ENCODE results near the gene KIAA1549. TPM values are rescaled to one million over a fixed set of nuclear protein-coding genes. Genes with fewer than 3 reads are reported as not detected.

Gene KIAA1549
- total RNA-seq, 4 donors from 2014 or later: 1.6 to 5.0 (median 3.3) TPM

DNA sequence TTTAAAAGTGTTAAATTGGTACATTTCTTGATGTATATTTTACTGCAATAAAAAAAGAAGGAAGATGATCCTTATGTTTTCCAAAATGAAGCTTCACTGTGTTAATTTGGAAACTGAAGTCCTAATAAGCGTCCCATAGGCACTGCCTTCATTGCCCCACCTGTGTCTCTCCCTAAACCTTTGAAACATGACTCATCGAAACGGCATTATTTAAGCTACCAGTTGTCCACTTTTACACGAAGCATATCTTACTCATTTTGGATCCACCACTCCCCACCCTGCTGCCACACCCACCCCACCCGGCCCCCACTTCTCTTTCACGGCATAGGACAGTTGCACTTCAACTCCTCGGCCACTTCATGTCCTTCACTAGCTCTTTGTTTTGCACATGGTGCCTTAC, 85.5 kb downstream of the KIAA1549 start:
- Histone ChIP-seq H3K36me3 (no peaks in the 10 kb centered on the region), H3K27me3 (no peaks in the 10 kb centered on the region), H3K9me3 (no peaks in the 10 kb centered on the region), H3K4me1 (no peaks in the 10 kb centered on the region), H3K4me3 (no peak overlapping the region), H3K27ac (no peak overlapping the region)
- DNase-seq: no peak
- no peak for TF ChIP-seq POLR2A (IDR thresholded peaks at IDR 0.05)
- TF ChIP-seq, protein P1, sequence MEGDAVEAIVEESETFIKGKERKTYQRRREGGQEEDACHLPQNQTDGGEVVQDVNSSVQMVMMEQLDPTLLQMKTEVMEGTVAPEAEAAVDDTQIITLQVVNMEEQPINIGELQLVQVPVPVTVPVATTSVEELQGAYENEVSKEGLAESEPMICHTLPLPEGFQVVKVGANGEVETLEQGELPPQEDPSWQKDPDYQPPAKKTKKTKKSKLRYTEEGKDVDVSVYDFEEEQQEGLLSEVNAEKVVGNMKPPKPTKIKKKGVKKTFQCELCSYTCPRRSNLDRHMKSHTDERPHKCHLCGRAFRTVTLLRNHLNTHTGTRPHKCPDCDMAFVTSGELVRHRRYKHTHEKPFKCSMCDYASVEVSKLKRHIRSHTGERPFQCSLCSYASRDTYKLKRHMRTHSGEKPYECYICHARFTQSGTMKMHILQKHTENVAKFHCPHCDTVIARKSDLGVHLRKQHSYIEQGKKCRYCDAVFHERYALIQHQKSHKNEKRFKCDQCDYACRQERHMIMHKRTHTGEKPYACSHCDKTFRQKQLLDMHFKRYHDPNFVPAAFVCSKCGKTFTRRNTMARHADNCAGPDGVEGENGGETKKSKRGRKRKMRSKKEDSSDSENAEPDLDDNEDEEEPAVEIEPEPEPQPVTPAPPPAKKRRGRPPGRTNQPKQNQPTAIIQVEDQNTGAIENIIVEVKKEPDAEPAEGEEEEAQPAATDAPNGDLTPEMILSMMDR (IDR thresholded peaks at IDR 0.05): no peak

DNA sequence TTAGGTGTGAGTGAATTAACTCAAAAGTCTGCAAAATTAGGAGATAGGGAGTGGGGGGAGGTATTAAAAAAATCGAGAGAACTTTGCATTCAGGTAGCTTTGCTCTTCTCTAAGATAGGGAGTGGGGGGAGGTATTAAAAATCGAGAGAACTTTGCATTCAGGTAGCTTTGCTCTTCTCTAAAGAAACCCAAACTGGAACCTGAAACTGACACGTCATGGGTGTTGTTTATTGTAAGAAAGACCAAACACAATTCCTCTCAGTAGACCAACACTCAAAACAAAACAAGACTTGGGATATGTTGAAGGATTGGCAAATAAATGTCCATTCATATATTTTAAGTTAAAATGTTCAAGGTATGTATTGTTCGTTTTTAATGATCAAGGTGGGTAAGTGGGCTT, 87.9 kb downstream of the KIAA1549 start:
- Histone ChIP-seq H3K27ac (no peak overlapping the region), H3K4me3 (no peak overlapping the region), H3K27me3 (no peaks in the 10 kb centered on the region), H3K9me3 (no peaks in the 10 kb centered on the region), H3K36me3 (no peaks in the 10 kb centered on the region), H3K4me1 (no peaks in the 10 kb centered on the region)
- TF ChIP-seq, protein P1 (IDR thresholded peaks at IDR 0.05): no peak
- TF ChIP-seq POLR2A (IDR thresholded peaks at IDR 0.05): no peak
- DNase-seq: no peak

DNA sequence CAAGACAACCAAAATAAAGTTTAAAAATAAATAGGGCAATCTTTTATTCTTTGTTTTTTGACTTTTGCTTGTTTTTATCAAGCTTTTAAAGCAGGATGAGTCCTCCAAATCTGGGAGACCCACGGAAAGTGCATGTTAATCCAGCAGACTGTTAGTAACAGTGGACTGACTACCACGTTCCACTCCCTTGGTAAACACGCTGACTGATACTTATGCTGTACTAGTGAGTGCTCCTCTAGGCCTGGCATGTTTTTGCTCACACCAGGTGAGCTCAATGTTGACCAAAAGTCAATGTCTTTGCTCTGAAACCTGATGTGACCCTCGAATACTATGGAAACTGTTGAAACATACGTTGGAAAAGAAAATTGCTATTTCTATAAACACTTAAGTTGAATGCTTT, 88.4 kb downstream of the KIAA1549 start:
- Histone ChIP-seq H3K27me3 (no peaks in the 10 kb centered on the region), H3K9me3 (no peaks in the 10 kb centered on the region), H3K36me3 (no peaks in the 10 kb centered on the region), H3K4me1 (no peaks in the 10 kb centered on the region), H3K27ac (no peak overlapping the region), H3K4me3 (no peak overlapping the region)
- TF ChIP-seq, protein P1 (IDR thresholded peaks at IDR 0.05): no peak
- TF ChIP-seq POLR2A (IDR thresholded peaks at IDR 0.05): no peak
- no peak for DNase-seq

DNA sequence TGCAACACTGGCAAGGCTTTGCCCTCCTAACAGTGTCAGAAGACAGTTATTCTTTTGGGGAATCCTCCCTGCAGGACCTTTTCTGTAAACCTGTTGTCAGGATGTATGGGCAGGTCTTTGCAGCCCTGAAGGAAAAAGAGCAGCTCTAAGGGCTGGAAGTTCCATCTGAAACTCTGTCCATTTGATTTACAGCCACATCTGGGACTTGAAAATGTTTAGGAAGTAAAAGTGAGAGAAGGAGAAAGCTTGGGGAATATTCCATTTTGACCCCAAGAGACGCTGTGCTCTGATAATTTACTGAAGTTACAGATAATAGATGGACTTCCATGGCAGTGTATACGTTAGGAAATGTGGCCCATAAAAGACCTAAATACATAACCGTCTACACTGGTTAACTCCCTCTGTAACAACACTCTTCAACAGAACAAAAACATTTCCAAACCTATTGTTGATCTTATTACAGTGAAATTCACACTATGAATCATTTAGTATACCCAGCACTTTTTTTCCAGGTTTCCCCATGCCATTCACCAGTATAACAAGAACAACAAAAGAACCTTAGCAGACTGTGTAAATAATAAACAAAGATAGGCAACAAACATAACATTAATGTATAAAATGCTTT, 89.1 kb downstream of the KIAA1549 start:
- Histone ChIP-seq H3K27me3 (no peaks in the 10 kb centered on the region), H3K9me3 (no peaks in the 10 kb centered on the region), H3K27ac (no peak overlapping the region), H3K36me3 (no peaks in the 10 kb centered on the region), H3K4me3 (no peak overlapping the region), H3K4me1 (no peaks in the 10 kb centered on the region)
- DNase-seq: no peak
- TF ChIP-seq, protein P1 (IDR thresholded peaks at IDR 0.05): no peak
- TF ChIP-seq POLR2A (IDR thresholded peaks at IDR 0.05): no peak

DNA sequence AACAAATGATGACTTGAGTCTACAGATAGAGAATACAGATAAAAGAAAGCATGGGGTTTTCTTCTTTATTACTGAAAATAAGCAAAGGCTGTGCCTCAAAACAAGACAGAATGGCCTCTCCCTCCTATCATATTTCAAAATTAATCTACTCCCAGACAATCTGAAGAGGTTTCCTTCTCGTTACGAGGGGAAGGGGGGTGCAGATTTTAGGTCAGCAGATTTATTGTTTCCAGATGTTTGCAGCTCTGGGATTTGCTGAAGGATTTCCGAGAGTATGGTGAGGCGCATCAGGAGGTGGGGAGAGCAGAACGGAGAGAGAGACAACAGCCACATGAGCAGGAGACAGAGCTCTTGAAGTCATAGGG, 89.8 kb downstream of the KIAA1549 start:
- no peaks in the 10 kb centered on the region for H3K4me1 ChIP-seq
- H3K27me3 ChIP-seq: no peaks in the 10 kb centered on the region
- H3K27ac ChIP-seq: no peak overlapping the region
- H3K36me3 ChIP-seq: no peaks in the 10 kb centered on the region
- no peak overlapping the region for H3K4me3 ChIP-seq
- no peaks in the 10 kb centered on the region for H3K9me3 ChIP-seq
- TF ChIP-seq, protein P1 (IDR thresholded peaks at IDR 0.05): no peak
- no peak for TF ChIP-seq POLR2A (IDR thresholded peaks at IDR 0.05)
- no peak for DNase-seq

Measured in Peyer's patch (tissue), 4 donors.